Left ventricle myocardium inferior (tissue), 1 donor: ENCODE data around the gene S100A8. TPM values are rescaled to one million over a fixed set of nuclear protein-coding genes. Genes with fewer than 3 reads are reported as not detected.

Experiments
- DNase-seq: peaks from one replicate; pipeline ENCODE4 v3.0.0-alpha.2; 2020
- H3K27ac ChIP-seq: fragments of 200-600 bp; replicated peaks from 2 replicates; pipeline ENCODE4 v1.8.0; 2021
- H3K27me3 ChIP-seq: fragments of 200-600 bp; 2 replicates; pipeline ENCODE4 v1.8.0; 2021; ENCODE audit warnings: low read depth
- H3K36me3 ChIP-seq: fragments of 200-600 bp; 2 replicates; pipeline ENCODE4 v1.8.0; 2021
- H3K4me1 ChIP-seq: fragments of 200-600 bp; 2 replicates; pipeline ENCODE4 v1.8.0; 2021
- H3K4me3 ChIP-seq: fragments of 200-600 bp; 2 replicates; pipeline ENCODE4 v1.8.0; 2021; ENCODE audit warnings: mild to moderate bottlenecking, moderate library complexity
- H3K9me3 ChIP-seq: fragments of 200-600 bp; replicated peaks from 2 replicates; pipeline ENCODE4 v1.8.0; 2021
- intact Hi-C: fragments of 100-400 bp; cut with micrococcal nuclease; formaldehyde crosslinking; loops from one replicate; pipeline ENCODE4 v1.11.0; 2022
- total RNA-seq: library from RNA; stranded (reverse); fragmentation: NEBNext Ultra II Directional; extraction: Animal tissue kit (Norgen Biotek cat#: 25700); gene quantifications from one replicate; pipeline ENCODE4 v1.2.1, GENCODE V29; 2021
- TF ChIP-seq, protein P1 (sequence below): fragments of 200-600 bp; IDR thresholded peaks from 2 replicates; pipeline ENCODE4 v1.8.0; 2021; ENCODE audit warnings: antibody characterized with exemption, mild to moderate bottlenecking, borderline replicate concordance
- donor health status: DM: no; HTN: yes; CAD: no; lungs with severe emphysema.

Gene S100A8
- total RNA-seq, 1 donor from 2014 or later, result 26.6 TPM

DNA sequence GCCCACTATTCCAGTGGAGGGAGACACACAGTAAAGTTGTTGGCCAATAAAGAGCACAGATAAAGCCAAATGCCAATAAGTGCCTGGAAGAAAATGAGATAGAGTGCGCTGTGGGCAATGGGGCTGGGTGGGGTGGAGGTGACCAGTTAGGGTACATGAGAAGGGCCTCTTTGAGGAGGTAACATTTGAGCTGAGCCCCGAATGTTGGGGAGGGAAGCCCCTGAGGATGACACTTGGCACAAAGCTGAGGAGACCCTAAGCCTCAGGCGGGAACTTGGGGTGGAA, 32.2 kb downstream of the S100A8 start:
- no peaks in the 10 kb centered on the region for H3K9me3 ChIP-seq
- H3K36me3 ChIP-seq, result no peaks in the 10 kb centered on the region
- peaks cover under 1% of the 10 kb centered on the region for H3K27me3 ChIP-seq
- DNase-seq, result no peak
- intact Hi-C loops, result no loop called here
- peaks cover 17% of the 10 kb centered on the region for H3K4me1 ChIP-seq
- TF ChIP-seq, protein P1, sequence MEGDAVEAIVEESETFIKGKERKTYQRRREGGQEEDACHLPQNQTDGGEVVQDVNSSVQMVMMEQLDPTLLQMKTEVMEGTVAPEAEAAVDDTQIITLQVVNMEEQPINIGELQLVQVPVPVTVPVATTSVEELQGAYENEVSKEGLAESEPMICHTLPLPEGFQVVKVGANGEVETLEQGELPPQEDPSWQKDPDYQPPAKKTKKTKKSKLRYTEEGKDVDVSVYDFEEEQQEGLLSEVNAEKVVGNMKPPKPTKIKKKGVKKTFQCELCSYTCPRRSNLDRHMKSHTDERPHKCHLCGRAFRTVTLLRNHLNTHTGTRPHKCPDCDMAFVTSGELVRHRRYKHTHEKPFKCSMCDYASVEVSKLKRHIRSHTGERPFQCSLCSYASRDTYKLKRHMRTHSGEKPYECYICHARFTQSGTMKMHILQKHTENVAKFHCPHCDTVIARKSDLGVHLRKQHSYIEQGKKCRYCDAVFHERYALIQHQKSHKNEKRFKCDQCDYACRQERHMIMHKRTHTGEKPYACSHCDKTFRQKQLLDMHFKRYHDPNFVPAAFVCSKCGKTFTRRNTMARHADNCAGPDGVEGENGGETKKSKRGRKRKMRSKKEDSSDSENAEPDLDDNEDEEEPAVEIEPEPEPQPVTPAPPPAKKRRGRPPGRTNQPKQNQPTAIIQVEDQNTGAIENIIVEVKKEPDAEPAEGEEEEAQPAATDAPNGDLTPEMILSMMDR, result no peak
- H3K27ac ChIP-seq, result peak overlapping the region; percentile 27
- H3K4me3 ChIP-seq, result peak overlapping the region; percentile 30

DNA sequence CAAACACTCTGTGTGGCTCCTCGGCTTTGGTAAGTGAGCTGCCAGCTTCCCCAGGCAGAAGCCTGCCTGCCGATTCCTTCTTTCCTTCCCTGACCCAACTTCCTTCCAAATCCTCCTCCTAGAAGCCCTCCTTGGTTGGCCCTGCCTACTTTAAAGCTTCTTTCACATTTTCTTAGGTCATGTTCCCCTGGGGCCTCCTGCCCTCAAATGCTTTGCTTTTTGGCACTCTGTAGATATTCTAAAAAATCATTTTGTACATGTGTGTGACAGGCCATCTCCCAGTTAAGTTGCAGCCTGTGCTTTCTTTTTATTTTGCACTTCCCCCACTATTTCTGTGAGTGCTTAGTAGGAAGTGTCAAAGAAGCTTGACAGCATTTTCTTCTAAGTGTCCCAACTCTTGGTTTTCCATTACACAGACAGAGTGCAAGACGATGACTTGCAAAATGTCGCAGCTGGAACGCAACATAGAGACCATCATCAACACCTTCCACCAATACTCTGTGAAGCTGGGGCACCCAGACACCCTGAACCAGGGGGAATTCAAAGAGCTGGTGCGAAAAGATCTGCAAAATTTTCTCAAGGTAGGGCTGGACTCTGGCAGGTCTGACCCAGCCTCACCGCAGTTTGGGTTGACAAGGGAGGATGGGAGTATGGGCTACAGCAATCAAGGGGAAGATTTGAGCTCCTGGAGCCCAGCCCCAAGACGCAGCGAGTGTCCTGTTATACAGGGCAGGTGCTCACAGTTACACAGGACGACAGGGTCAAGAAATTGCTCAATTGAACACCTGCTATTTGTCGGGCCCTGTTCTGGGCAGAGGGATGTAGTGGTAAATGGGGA, 32.8 kb downstream of the S100A8 start, which contains the start of gene S100A9:
TSS of gene S100A9 (plus strand) at position 2 of the 838 bp plus-strand sequence. CDS start at position 432, 430 bp downstream.
- no peak for DNase-seq
- no peaks in the 10 kb centered on the region for H3K9me3 ChIP-seq
- intact Hi-C loops, result no loop called here
- H3K36me3 ChIP-seq, result no peaks in the 10 kb centered on the region
- peaks cover 17% of the 10 kb centered on the region for H3K4me1 ChIP-seq
- TF ChIP-seq, protein P1, result no peak
- H3K27me3 ChIP-seq, result peaks cover 6% of the 10 kb centered on the region
- H3K4me3 ChIP-seq, result peak within 1 kb of the TSS; percentile 30
- peak within 1 kb of the TSS; percentile 27 for H3K27ac ChIP-seq

DNA sequence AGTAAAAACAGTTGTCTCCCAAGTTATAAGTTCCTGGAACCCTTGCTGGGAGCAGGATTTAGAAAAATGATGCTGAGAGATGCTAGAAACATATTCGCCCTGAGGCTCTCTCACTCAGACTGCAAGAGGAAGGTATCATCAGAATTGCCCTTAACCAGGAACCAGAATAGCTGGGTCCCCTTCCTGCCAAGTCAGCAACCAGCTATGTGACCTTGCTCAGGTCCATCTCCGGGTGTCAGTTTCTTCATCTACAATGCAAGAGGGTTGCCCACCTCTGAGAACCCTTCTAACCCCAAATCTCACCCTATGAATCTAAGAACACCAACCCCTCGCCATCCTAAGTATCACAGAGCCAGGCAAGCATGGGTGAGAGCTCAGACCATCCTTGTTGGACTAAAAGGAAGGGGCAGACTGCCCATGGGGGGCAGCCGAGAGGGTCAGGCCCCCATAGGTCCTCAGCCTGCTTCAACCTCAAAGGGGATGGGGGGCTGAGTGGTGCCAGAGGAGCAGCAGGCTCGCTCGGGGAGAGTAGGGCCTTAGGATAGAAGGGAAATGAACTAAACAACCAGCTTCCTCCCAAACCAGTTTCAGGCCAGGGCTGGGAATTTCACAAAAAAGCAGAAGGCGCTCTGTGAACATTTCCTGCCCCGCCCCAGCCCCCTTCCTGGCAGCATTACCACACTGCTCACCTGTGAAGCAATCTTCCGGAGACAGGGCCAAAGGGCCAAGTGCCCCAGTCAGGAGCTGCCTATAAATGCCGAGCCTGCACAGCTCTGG, 33.6 kb downstream of the S100A8 start:
- TF ChIP-seq, protein P1, result no peak
- intact Hi-C loops, result no loop called here
- peaks cover 9% of the 10 kb centered on the region for H3K27me3 ChIP-seq
- H3K36me3 ChIP-seq, result no peaks in the 10 kb centered on the region
- no peak overlapping the region for H3K4me3 ChIP-seq
- DNase-seq, result peak; percentile 65
- H3K27ac ChIP-seq, result peak overlapping the region; percentile 27
- H3K4me1 ChIP-seq, result peaks cover 17% of the 10 kb centered on the region
- H3K9me3 ChIP-seq, result no peaks in the 10 kb centered on the region

DNA sequence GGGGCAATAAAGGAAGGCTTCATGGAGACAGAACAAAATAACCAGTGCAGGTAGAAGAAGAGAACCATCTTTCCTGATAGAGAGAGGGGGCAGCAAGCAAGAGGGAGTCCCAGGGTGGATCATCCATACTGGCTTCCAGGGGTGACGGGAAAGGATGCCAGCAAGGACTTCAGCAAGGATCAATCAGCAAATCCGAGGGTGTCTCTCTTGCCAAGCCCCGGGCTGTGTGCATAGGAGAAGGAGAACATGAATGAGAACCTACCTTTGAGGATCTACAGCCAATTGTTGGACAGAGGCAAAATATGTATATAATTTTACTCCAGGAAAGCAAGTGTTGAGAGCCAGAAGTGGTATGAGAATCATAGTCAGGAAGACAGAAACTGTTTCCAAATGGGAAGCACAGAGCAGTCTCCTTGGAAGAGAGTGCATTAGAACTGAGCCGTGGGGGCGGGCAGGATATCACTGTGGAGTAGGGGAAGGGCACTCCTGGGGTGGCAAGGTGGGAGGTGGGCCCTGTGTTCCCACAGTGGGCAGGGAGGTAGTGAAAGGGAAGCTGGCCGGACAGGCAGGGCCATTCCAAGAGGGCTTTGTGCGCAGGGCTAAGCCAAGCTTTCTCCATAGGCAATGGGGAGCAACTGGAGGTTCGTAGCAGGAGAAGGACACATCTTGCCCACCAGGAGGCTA, 34.3 kb downstream of the S100A8 start:
- TF ChIP-seq, protein P1, result no peak
- no peaks in the 10 kb centered on the region for H3K9me3 ChIP-seq
- H3K27ac ChIP-seq, result no peak overlapping the region
- peaks cover 16% of the 10 kb centered on the region for H3K27me3 ChIP-seq
- no peak overlapping the region for H3K4me3 ChIP-seq
- H3K36me3 ChIP-seq, result no peaks in the 10 kb centered on the region
- no peak for DNase-seq
- intact Hi-C loops, result no loop called here
- peaks cover 17% of the 10 kb centered on the region for H3K4me1 ChIP-seq

DNA sequence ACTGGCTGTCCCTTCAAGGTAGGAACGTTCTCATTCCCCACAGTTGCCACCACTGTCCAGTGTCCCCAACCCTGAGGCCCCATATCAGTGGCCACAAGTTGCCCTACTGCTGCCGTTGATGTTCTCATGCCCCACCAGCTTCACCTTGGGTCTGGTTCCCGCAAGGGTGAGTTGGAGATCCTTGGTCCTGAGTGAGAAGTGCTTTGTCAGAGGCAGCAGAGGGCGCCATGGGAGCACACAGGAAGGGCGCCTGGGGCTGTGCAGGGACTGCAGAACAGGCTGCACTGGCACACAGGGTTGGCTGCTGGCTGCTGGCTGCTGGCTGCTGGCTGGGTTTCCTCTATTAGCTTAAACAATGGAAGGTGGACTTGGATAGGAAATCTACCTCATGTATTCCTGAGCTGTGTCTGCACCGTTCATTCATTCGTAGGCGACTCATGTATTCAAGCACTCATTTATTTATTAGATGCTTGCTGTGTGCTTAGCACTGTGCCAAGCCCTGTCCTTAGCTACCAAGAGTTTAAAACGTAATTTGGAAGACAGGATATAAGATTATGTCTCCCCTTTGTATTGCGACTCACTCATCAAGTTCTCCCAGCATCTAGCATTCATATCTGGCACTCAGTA, 35.3 kb downstream of the S100A8 start:
- H3K36me3 ChIP-seq, result no peaks in the 10 kb centered on the region
- H3K4me1 ChIP-seq, result peaks cover 8% of the 10 kb centered on the region
- no peaks in the 10 kb centered on the region for H3K9me3 ChIP-seq
- intact Hi-C loops, result no loop called here
- H3K4me3 ChIP-seq, result no peak overlapping the region
- DNase-seq, result peak; percentile 61
- H3K27ac ChIP-seq, result no peak overlapping the region
- H3K27me3 ChIP-seq, result peaks cover 26% of the 10 kb centered on the region
- TF ChIP-seq, protein P1, result peak; percentile 49
